Esophagus (tissue), 2 donors: Measurements from ENCODE around the gene PPP3CB. TPM values are rescaled to one million over a fixed set of nuclear protein-coding genes. Genes with fewer than 3 reads are reported as not detected.

Experiments
- H3K27ac ChIP-seq, 2 donors: one replicate each; pipeline ENCODE4 v1.5.1; 2013; ENCODE audit warnings: low read depth in 2 of 2, mild to moderate bottlenecking in 2 of 2, inconsistent platforms in 1 of 2, low read length in 1 of 2, moderate library complexity in 1 of 2
- H3K27me3 ChIP-seq, 2 donors: one replicate each; pipeline ENCODE4 v1.6.1; 2013; ENCODE audit warnings: low read length in 2 of 2, control low read depth in 1 of 2, mild to moderate bottlenecking in 1 of 2; ENCODE audit not compliant: insufficient read depth in 2 of 2, control insufficient read depth in 1 of 2
- H3K36me3 ChIP-seq, 2 donors: one replicate each; pipeline ENCODE4 v1.6.1; 2013; ENCODE audit warnings: low read length in 1 of 2; ENCODE audit not compliant: control insufficient read depth in 2 of 2, insufficient read depth in 2 of 2
- H3K4me1 ChIP-seq, 2 donors: one replicate each; pipeline ENCODE4 v1.6.1; 2013; ENCODE audit warnings: low read length in 1 of 2; ENCODE audit not compliant: control insufficient read depth in 2 of 2, insufficient read depth in 2 of 2
- H3K4me3 ChIP-seq, 2 donors: one replicate each; pipeline ENCODE4 v1.5.1; 2013; ENCODE audit warnings: low read length in 2 of 2, mild to moderate bottlenecking in 2 of 2, low read depth in 1 of 2, moderate library complexity in 1 of 2
- H3K9me3 ChIP-seq, 2 donors: one replicate each; pipeline ENCODE4 v1.6.1; 2013; ENCODE audit warnings: mild to moderate bottlenecking in 2 of 2, low read depth in 1 of 2, low read length in 1 of 2, moderate library complexity in 1 of 2; ENCODE audit not compliant: control insufficient read depth in 2 of 2, insufficient read depth in 1 of 2
- WGBS, 2 donors: extraction: QIAGEN DNeasy Blood & Tissue Kit; methylation state at CpG; one replicate each; pipeline ENCODE4 v1.1.7; 2013; 5-methylcytosine and 5-hydroxymethylcytosine counted together
- polyA plus RNA-seq, 2 donors: library from polyadenylated mRNA; stranded (reverse); fragments of 200-250 nt; gene quantifications; one replicate each; pipeline ENCODE4 v1.2.3, GENCODE V29; 2013
- donor health status: healthy with polysubstance abuse.
- donor health status: Bipolar disorder and iron deficiency.

Gene PPP3CB
- polyA plus RNA-seq, 2 donors: 15.7 to 16.7 TPM

GRCh38 chr10:73493781-73494180 is 2.0 kb downstream of the PPP3CB start:
- Histone ChIP-seq H3K4me1 (peaks cover 3% of the 10 kb centered on the region in 2 donors), H3K27me3 (no peaks in the 10 kb centered on the region), H3K4me3 (no peak overlapping the region), H3K9me3 (no peaks in the 10 kb centered on the region), H3K27ac (no peak overlapping the region), H3K36me3 (peaks cover 0 to 7% of the 10 kb centered on the region in 2 donors)
- 31 to 37% methylated on average over 2 of the region's 2 CpGs for WGBS, 2 donors

- Histone ChIP-seq H3K4me3 (no peak overlapping the region), H3K27me3 (no peaks in the 10 kb centered on the region), H3K27ac (no peak overlapping the region), H3K4me1 (no peaks in the 10 kb centered on the region), H3K9me3 (no peaks in the 10 kb centered on the region), H3K36me3 (peaks cover 0 to 2% of the 10 kb centered on the region in 2 donors)
- WGBS, 2 donors: 97 to 100% methylated on average over 4 of the region's 4 CpGs
Measured at GRCh38 chr10:73486601-73487000, 9.2 kb downstream of the PPP3CB start.

GRCh38 chr10:73485320-73485719 is 10.5 kb downstream of the PPP3CB start:
- H3K27ac ChIP-seq: no peak overlapping the region
- WGBS, 2 donors: 64 to 75% methylated on average over 1 of the region's 1 CpG
- H3K4me3 ChIP-seq: no peak overlapping the region
- peaks cover 0 to 2% of the 10 kb centered on the region in 2 donors for H3K36me3 ChIP-seq
- H3K9me3 ChIP-seq: no peaks in the 10 kb centered on the region
- no peaks in the 10 kb centered on the region for H3K27me3 ChIP-seq
- H3K4me1 ChIP-seq: no peaks in the 10 kb centered on the region

- H3K36me3 ChIP-seq: peaks cover 2% of the 10 kb centered on the region in 2 donors
- H3K4me1 ChIP-seq: no peaks in the 10 kb centered on the region
- H3K27me3 ChIP-seq: no peaks in the 10 kb centered on the region
- no peaks in the 10 kb centered on the region for H3K9me3 ChIP-seq
- no peak overlapping the region for H3K4me3 ChIP-seq
- 74 to 81% methylated on average over 7 of the region's 7 CpGs for WGBS, 2 donors
- no peak overlapping the region for H3K27ac ChIP-seq
Measured at GRCh38 chr10:73480158-73480557, 15.7 kb downstream of the PPP3CB start.

- H3K27me3 ChIP-seq: no peaks in the 10 kb centered on the region
- no peak overlapping the region for H3K27ac ChIP-seq
- H3K9me3 ChIP-seq: no peaks in the 10 kb centered on the region
- 76 to 78% methylated on average over 3 of the region's 3 CpGs for WGBS, 2 donors
- H3K36me3 ChIP-seq: peaks cover 2% of the 10 kb centered on the region in 2 donors
- H3K4me1 ChIP-seq: no peaks in the 10 kb centered on the region
- no peak overlapping the region for H3K4me3 ChIP-seq
Measured at GRCh38 chr10:73478636-73479035, 17.2 kb downstream of the PPP3CB start.

- Histone ChIP-seq H3K27ac (no peak overlapping the region), H3K4me3 (no peak overlapping the region), H3K9me3 (no peaks in the 10 kb centered on the region), H3K4me1 (no peaks in the 10 kb centered on the region), H3K27me3 (no peaks in the 10 kb centered on the region), H3K36me3 (peaks cover 0 to 5% of the 10 kb centered on the region in 2 donors)
- 75 to 79% methylated on average over 3 of the region's 3 CpGs for WGBS, 2 donors
Measured at GRCh38 chr10:73471226-73471625, 24.6 kb downstream of the PPP3CB start.

GRCh38 chr10:73469579-73469978 is 26.2 kb downstream of the PPP3CB start:
- H3K27ac ChIP-seq: no peak overlapping the region
- no peak overlapping the region for H3K4me3 ChIP-seq
- peaks cover 4 to 7% of the 10 kb centered on the region in 2 donors for H3K36me3 ChIP-seq
- no peaks in the 10 kb centered on the region for H3K9me3 ChIP-seq
- H3K27me3 ChIP-seq: no peaks in the 10 kb centered on the region
- H3K4me1 ChIP-seq: no peaks in the 10 kb centered on the region

GRCh38 chr10:73467206-73467605 is 28.6 kb downstream of the PPP3CB start:
- no peaks in the 10 kb centered on the region for H3K27me3 ChIP-seq
- H3K4me3 ChIP-seq: no peak overlapping the region
- WGBS, 2 donors: 86 to 87% methylated on average over 2 of the region's 2 CpGs
- no peaks in the 10 kb centered on the region for H3K9me3 ChIP-seq
- peaks cover 4 to 7% of the 10 kb centered on the region in 2 donors for H3K36me3 ChIP-seq
- H3K4me1 ChIP-seq: no peaks in the 10 kb centered on the region
- no peak overlapping the region for H3K27ac ChIP-seq

- H3K36me3 ChIP-seq: peaks cover 4 to 7% of the 10 kb centered on the region in 2 donors
- no peak overlapping the region for H3K27ac ChIP-seq
- H3K4me1 ChIP-seq: no peaks in the 10 kb centered on the region
- no peak overlapping the region for H3K4me3 ChIP-seq
- H3K9me3 ChIP-seq: no peaks in the 10 kb centered on the region
- 80 to 82% methylated on average over 2 of the region's 2 CpGs for WGBS, 2 donors
- H3K27me3 ChIP-seq: no peaks in the 10 kb centered on the region
Measured at GRCh38 chr10:73465978-73466726, 29.7 kb downstream of the PPP3CB start.

- no peaks in the 10 kb centered on the region for H3K9me3 ChIP-seq
- peaks cover 4 to 6% of the 10 kb centered on the region in 2 donors for H3K36me3 ChIP-seq
- H3K4me3 ChIP-seq: no peak overlapping the region
- H3K27me3 ChIP-seq: no peaks in the 10 kb centered on the region
- H3K4me1 ChIP-seq: no peaks in the 10 kb centered on the region
- WGBS, 2 donors: 93 to 97% methylated on average over 4 of the region's 4 CpGs
- H3K27ac ChIP-seq: no peak overlapping the region
Measured at GRCh38 chr10:73460897-73461296, 34.9 kb downstream of the PPP3CB start.
